ENCODE measurements around the gene MEF2D. TPM values are rescaled to one million over a fixed set of nuclear protein-coding genes. Genes with fewer than 3 reads are reported as not detected.

MEF2D gene
- total RNA-seq, 1 experiment from 2014 or later: 18.7 TPM

GRCh38 chr1:156515956-156516355 is 15.4 kb upstream of the MEF2D start:
- H2BK15ac ChIP-seq (ENCODE audit: low read depth, low read length): no peak overlapping the region
- H3K9me3 Mint-ChIP-seq: no peaks in the 10 kb centered on the region
- H3K79me2 ChIP-seq (ENCODE audit: insufficient read depth, low read length): no peaks in the 10 kb centered on the region
- no peak overlapping the region for H3T11ph ChIP-seq (ENCODE audit: low read length)
- no peak overlapping the region for H3K4me2 ChIP-seq (ENCODE audit: insufficient read depth, insufficient read length, low read length)
- H4K91ac ChIP-seq (ENCODE audit: insufficient read length, low read depth, low read length): no peak overlapping the region
- no peaks in the 10 kb centered on the region for H3K4me1 Mint-ChIP-seq
- H2BK20ac ChIP-seq (ENCODE audit: low read depth, low read length, poor library complexity, severe bottlenecking): no peak overlapping the region
- no CpG with 5 or more reads among the region's 2 CpGs for WGBS (ENCODE audit: extremely low coverage, insufficient read length, low lambda C conversion rate)
- no peak overlapping the region for H2BK120ac ChIP-seq (ENCODE audit: low read depth, low read length, poor library complexity, severe bottlenecking)
- no peak overlapping the region for H3K27ac Mint-ChIP-seq
- H4K20me1 ChIP-seq (ENCODE audit: control insufficient read depth, insufficient read depth, insufficient read length): no peaks in the 10 kb centered on the region
- no peaks in the 10 kb centered on the region for H3K27me3 ChIP-seq (ENCODE audit: insufficient read depth, low read length)
- no peak overlapping the region for H4K5ac ChIP-seq (ENCODE audit: insufficient read length, low read depth, low read length)
- no peak overlapping the region for H3K14ac ChIP-seq (ENCODE audit: insufficient read depth, low read length)
- no peak overlapping the region for H3K9ac ChIP-seq (ENCODE audit: extremely low read depth, insufficient read length, low read length)
- H3K23me2 ChIP-seq (ENCODE audit: insufficient read length, low read depth, low read length, poor library complexity, severe bottlenecking): no peaks in the 10 kb centered on the region
- no peak overlapping the region for H3K18ac ChIP-seq (ENCODE audit: insufficient read length, low read depth, low read length)
- H3K4ac ChIP-seq (ENCODE audit: low read depth, low read length): no peak overlapping the region
- H3K23ac ChIP-seq (ENCODE audit: insufficient read length, low read depth, low read length): no peak overlapping the region
- no peak overlapping the region for H2BK5ac ChIP-seq (ENCODE audit: insufficient read length, low read length)
- no peak overlapping the region for H3K56ac ChIP-seq (ENCODE audit: insufficient read length, low read depth, low read length)
- H3K79me1 ChIP-seq (ENCODE audit: insufficient read depth, low read depth, low read length, poor library complexity, severe bottlenecking): no peaks in the 10 kb centered on the region
- no peak for DNase-seq
- H3K27ac ChIP-seq (ENCODE audit: insufficient read length, low read depth, low read length): no peak overlapping the region
- H2BK12ac ChIP-seq (ENCODE audit: insufficient read length, low read depth, low read length): no peak overlapping the region
- no peaks in the 10 kb centered on the region for H3K36me3 Mint-ChIP-seq (ENCODE audit: insufficient read depth in 1 of 3, low read depth in 3 of 3)
- no peak overlapping the region for H4K8ac ChIP-seq (replicated peaks; ENCODE audit: insufficient read length, low read depth, low read length)
- no peaks in the 10 kb centered on the region for H3K9me3 ChIP-seq (ENCODE audit: control insufficient read depth, low read depth, low read length)
- peaks cover 12% of the 10 kb centered on the region for H3K27me3 Mint-ChIP-seq (ENCODE audit: low read depth)
- no peak overlapping the region for H3K4me3 Mint-ChIP-seq
- no peak overlapping the region for H2AFZ ChIP-seq (ENCODE audit: low read length)
- H3K4me1 ChIP-seq (ENCODE audit: insufficient read depth, low read length): no peaks in the 10 kb centered on the region
- TF ChIP-seq CTCF (conservative IDR thresholded peaks at IDR 0.05): no peak
- H2AK5ac ChIP-seq (ENCODE audit: insufficient read length, low read length): no peak overlapping the region
